Right atrium auricular region (tissue), 2 donors: ENCODE data around the gene CISD2. TPM values are rescaled to one million over a fixed set of nuclear protein-coding genes. Genes with fewer than 3 reads are reported as not detected.

Experiments used
- DNase-seq: peaks from one replicate; pipeline ENCODE4 v3.0.0-alpha.2; 2019; ENCODE audit warnings: low spot score
- H3K27ac ChIP-seq, 2 donors: fragments of 200-600 bp; sonication (generic); 1 replicate in 1 of 2; 2 replicates in 1 of 2; pipeline ENCODE4 v1.5.1; 2016 to 2019
- H3K27me3 ChIP-seq, 2 donors: fragments of 200-600 bp; sonication (generic); one replicate each; pipeline versions ENCODE4 v1.5.1 to v1.6.0; 2017 to 2019
- H3K36me3 ChIP-seq: fragments of 200-600 bp; sonication (generic); one replicate; pipeline ENCODE4 v1.5.1; 2016
- H3K4me1 ChIP-seq, 2 donors: fragments of 200-600 bp; sonication (generic); one replicate each; pipeline versions ENCODE4 v1.5.1 to v1.6.0; 2017 to 2019
- H3K4me3 ChIP-seq, 2 donors: fragments of 200-600 bp; sonication (generic); 1 replicate in 1 of 2; 2 replicates in 1 of 2; pipeline ENCODE4 v1.5.1; 2017 to 2019; ENCODE audit warnings: mild to moderate bottlenecking in 1 of 2, moderate library complexity in 1 of 2
- H3K9me3 ChIP-seq, 2 donors: fragments of 200-600 bp; sonication (generic); one replicate each; pipeline ENCODE4 v1.5.1; 2019
- CTCF ChIP-seq, 2 donors: fragments of 200-600 bp; sonication (generic); IDR thresholded peaks; one replicate each; pipeline ENCODE4 v1.5.1; 2019; ENCODE audit warnings: antibody characterized with exemption in 2 of 2
- total RNA-seq, 2 donors: library from RNA; depleted of rRNA; stranded (reverse); fragments of >200 nt; gene quantifications; one replicate each; pipeline ENCODE4 v1.1.0, GENCODE V29; 2016

CISD2 gene
- total RNA-seq, 2 donors from 2014 or later = 10.5 to 11.5 TPM

- Histone ChIP-seq H3K27me3 (no peaks in the 10 kb centered on the region), H3K36me3 (peaks cover 4% of the 10 kb centered on the region), H3K27ac (no peak overlapping the region), H3K4me1 (no peaks in the 10 kb centered on the region), H3K4me3 (no peak overlapping the region), H3K9me3 (no peaks in the 10 kb centered on the region)
- TF ChIP-seq CTCF (IDR thresholded peaks at IDR 0.05) = no peak
- no peak for DNase-seq
These were observed 24.9 kb upstream of the CISD2 start for GRCh38 chr4:102843938-102844337.

- no peaks in the 10 kb centered on the region for H3K4me1 ChIP-seq
- no peak for TF ChIP-seq CTCF (IDR thresholded peaks at IDR 0.05)
- H3K27ac ChIP-seq = no peak overlapping the region
- no peaks in the 10 kb centered on the region for H3K27me3 ChIP-seq
- peaks cover 4% of the 10 kb centered on the region for H3K36me3 ChIP-seq
- no peak for DNase-seq
- H3K9me3 ChIP-seq = no peaks in the 10 kb centered on the region
- no peak overlapping the region for H3K4me3 ChIP-seq
These were observed 21.1 kb upstream of the CISD2 start for GRCh38 chr4:102847687-102848086.

- Histone ChIP-seq H3K27ac (no peak overlapping the region), H3K36me3 (peaks cover 4% of the 10 kb centered on the region), H3K27me3 (no peaks in the 10 kb centered on the region), H3K9me3 (no peaks in the 10 kb centered on the region), H3K4me1 (no peaks in the 10 kb centered on the region), H3K4me3 (no peak overlapping the region)
- DNase-seq = no peak
- TF ChIP-seq CTCF (IDR thresholded peaks at IDR 0.05) = no peak
These were observed 19.1 kb upstream of the CISD2 start for GRCh38 chr4:102849579-102850104.

GRCh38 chr4:102850370-102850769 is 18.4 kb upstream of the CISD2 start:
- peaks cover 4% of the 10 kb centered on the region for H3K36me3 ChIP-seq
- no peak overlapping the region for H3K4me3 ChIP-seq
- H3K4me1 ChIP-seq = no peaks in the 10 kb centered on the region
- no peaks in the 10 kb centered on the region for H3K9me3 ChIP-seq
- no peak for TF ChIP-seq CTCF (IDR thresholded peaks at IDR 0.05)
- H3K27me3 ChIP-seq = no peaks in the 10 kb centered on the region
- H3K27ac ChIP-seq = no peak overlapping the region
- DNase-seq = no peak

- no peak for DNase-seq
- TF ChIP-seq CTCF (IDR thresholded peaks at IDR 0.05) = no peak
- H3K4me3 ChIP-seq = no peak overlapping the region
- H3K27me3 ChIP-seq = no peaks in the 10 kb centered on the region
- peaks cover 0 to 15% of the 10 kb centered on the region in 2 donors for H3K9me3 ChIP-seq
- no peaks in the 10 kb centered on the region for H3K36me3 ChIP-seq
- no peaks in the 10 kb centered on the region for H3K4me1 ChIP-seq
- no peak overlapping the region for H3K27ac ChIP-seq
These were observed 9.8 kb upstream of the CISD2 start for GRCh38 chr4:102858828-102859464.
